A673 (cell line): ENCODE results near the gene ZNF821. TPM values are rescaled to one million over a fixed set of nuclear protein-coding genes. Genes with fewer than 3 reads are reported as not detected.
A peak's percentile ranks its signal among the peaks of the same experiment; 100 is the strongest.

Source experiments
- BruUV-seq: library from RNA; stranded (reverse); fragments of 400-500 nt; replicated peaks from 2 replicates; lab custom pipeline; 2021; lab: Mats Ljungman, UMichigan
- CTCF ChIA-PET: fragments of 300-600 bp; sonication (Branson Sonifier 250); formaldehyde crosslinking; loops from one replicate; lab custom pipeline; 2022; ENCODE audit warnings: antibody characterized with exemption; lab: Charles Lee
- POLR2A ChIA-PET: fragments of 300-600 bp; sonication (Branson Sonifier 250); formaldehyde crosslinking; loops from one replicate; lab custom pipeline; 2022; ENCODE audit warnings: antibody characterized with exemption; ENCODE audit not compliant: low non-redundant PET; lab: Charles Lee
- DNase-seq: peaks from one replicate; pipeline ENCODE4 v3.0.0-alpha.2; 2015; ENCODE audit warnings: low spot score
- H3K27ac ChIP-seq: fragments of 200-600 bp; sonication (generic); 2 replicates; pipeline ENCODE4 v1.5.1; 2016; ENCODE audit warnings: mixed run types, low read depth, mild to moderate bottlenecking, mixed read lengths, antibody characterized with exemption, low read length; ENCODE audit not compliant: poor library complexity, severe bottlenecking
- H3K27me3 ChIP-seq: fragments of 200-600 bp; sonication (generic); replicated peaks from 2 replicates; pipeline ENCODE4 v1.6.1; 2017; ENCODE audit warnings: mixed run types, low read depth, mild to moderate bottlenecking, mixed read lengths, antibody characterized with exemption, low read length; ENCODE audit not compliant: insufficient read depth, poor library complexity
- H3K36me3 ChIP-seq: fragments of 200-600 bp; sonication (generic); 2 replicates; pipeline ENCODE4 v1.6.1; 2016; ENCODE audit warnings: mixed run types, mild to moderate bottlenecking, mixed read lengths, antibody characterized with exemption, low read length; ENCODE audit not compliant: insufficient read depth, poor library complexity, severe bottlenecking
- H3K4me1 ChIP-seq: fragments of 200-600 bp; sonication (generic); 2 replicates; pipeline ENCODE4 v1.6.1; 2017; ENCODE audit warnings: mixed run types, mild to moderate bottlenecking, mixed read lengths, antibody characterized with exemption, low read length; ENCODE audit not compliant: insufficient read depth, poor library complexity, severe bottlenecking
- H3K4me3 ChIP-seq: fragments of 200-600 bp; sonication (generic); 2 replicates; pipeline ENCODE4 v1.5.1; 2016; ENCODE audit warnings: low read depth, mixed run types, mild to moderate bottlenecking, mixed read lengths, low read length; ENCODE audit not compliant: poor library complexity, severe bottlenecking
- H3K9me3 ChIP-seq: fragments of 200-600 bp; sonication (generic); 2 replicates; pipeline ENCODE4 v1.6.1; 2016; ENCODE audit warnings: mixed run types, low read depth, mild to moderate bottlenecking, mixed read lengths, antibody characterized with exemption, low read length; ENCODE audit not compliant: poor library complexity, severe bottlenecking
- EZH2 ChIP-seq: fragments of 200-600 bp; sonication (generic); IDR thresholded peaks from 2 replicates; pipeline ENCODE4 v1.6.1; 2017; ENCODE audit warnings: borderline replicate concordance, low read depth, mild to moderate bottlenecking, mixed read lengths, antibody characterized with exemption, low read length; ENCODE audit not compliant: poor library complexity, severe bottlenecking
- intact Hi-C: fragments of 100-400 bp; cut with micrococcal nuclease; formaldehyde crosslinking; loops from one replicate; pipeline ENCODE4 v1.10.0; 2022; ENCODE audit not compliant: unreplicated experiment
- total RNA-seq: library from RNA; stranded (reverse); gene quantifications from 2 replicates; pipeline ENCODE4 v1.2.3, GENCODE V29; 2021
- TF ChIP-seq, protein P1 (sequence below): fragments of 300-800, 200-600 bp; sonication (generic); conservative IDR thresholded peaks from 2 replicates; pipeline ENCODE4 v1.5.1; 2017; ENCODE audit warnings: low read depth, mild to moderate bottlenecking, antibody characterized with exemption, low read length, moderate library complexity, mixed read lengths

ZNF821 gene
- total RNA-seq, 1 experiment from 2014 or later: 11.1 TPM

DNA sequence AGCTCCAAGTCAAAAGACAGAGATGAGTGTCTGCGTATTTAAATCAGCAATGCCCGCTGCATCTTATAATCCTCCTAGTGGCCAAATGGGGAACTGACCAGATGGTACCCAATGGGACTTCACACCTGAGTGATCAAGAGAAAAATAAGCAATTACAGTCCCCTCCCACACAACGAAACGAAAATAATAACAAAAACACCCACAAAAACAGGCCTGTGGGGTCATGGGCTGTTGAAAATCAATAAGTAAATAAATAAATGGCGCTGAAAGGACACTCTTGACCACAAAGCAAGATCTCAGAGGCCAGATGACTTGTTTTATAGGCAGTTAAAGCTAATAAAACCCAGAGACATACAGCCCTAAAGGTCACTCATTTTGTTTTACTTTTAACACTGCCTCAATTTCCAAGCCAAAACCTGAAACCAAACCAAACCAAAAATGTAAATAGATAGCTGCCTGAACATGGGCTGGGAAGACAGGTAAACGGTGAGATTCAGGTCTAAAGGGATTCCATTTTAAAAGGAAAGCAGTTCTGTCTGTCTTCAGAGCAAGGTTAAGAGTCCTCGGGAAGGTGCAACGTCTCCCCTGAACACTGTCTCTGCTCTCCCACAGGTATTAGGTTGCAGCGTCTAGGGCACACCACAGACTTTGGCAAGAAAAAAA, 1.3 kb downstream of the ZNF821 start:
- POLR2A ChIA-PET: interaction anchor here (0.6 kb wide), 1 partner anchor 71 kb away, joined by 3 read pairs; no protein-coding TSS in a partner anchor
- TF ChIP-seq, protein P1, sequence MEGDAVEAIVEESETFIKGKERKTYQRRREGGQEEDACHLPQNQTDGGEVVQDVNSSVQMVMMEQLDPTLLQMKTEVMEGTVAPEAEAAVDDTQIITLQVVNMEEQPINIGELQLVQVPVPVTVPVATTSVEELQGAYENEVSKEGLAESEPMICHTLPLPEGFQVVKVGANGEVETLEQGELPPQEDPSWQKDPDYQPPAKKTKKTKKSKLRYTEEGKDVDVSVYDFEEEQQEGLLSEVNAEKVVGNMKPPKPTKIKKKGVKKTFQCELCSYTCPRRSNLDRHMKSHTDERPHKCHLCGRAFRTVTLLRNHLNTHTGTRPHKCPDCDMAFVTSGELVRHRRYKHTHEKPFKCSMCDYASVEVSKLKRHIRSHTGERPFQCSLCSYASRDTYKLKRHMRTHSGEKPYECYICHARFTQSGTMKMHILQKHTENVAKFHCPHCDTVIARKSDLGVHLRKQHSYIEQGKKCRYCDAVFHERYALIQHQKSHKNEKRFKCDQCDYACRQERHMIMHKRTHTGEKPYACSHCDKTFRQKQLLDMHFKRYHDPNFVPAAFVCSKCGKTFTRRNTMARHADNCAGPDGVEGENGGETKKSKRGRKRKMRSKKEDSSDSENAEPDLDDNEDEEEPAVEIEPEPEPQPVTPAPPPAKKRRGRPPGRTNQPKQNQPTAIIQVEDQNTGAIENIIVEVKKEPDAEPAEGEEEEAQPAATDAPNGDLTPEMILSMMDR: peak; percentile 86
- no peak for TF ChIP-seq EZH2
- intact Hi-C loops: no loop called here
- H3K4me1 ChIP-seq: peaks cover 7% of the 10 kb centered on the region
- H3K4me3 ChIP-seq: peak overlapping the region; percentile 99
- no peak overlapping the region for H3K27ac ChIP-seq
- CTCF ChIA-PET: interaction anchor here (0.5 to 1.5 kb wide), 6 partner anchors 10 to 79 kb away, joined by 3 to 6 read pairs (median 4); no protein-coding TSS in a partner anchor
- no peaks in the 10 kb centered on the region for H3K27me3 ChIP-seq
- H3K36me3 ChIP-seq: peaks cover 16% of the 10 kb centered on the region
- peak; percentile 86 for DNase-seq
- BruUV-seq: TSS peak; percentile 54
- H3K9me3 ChIP-seq: no peaks in the 10 kb centered on the region

DNA sequence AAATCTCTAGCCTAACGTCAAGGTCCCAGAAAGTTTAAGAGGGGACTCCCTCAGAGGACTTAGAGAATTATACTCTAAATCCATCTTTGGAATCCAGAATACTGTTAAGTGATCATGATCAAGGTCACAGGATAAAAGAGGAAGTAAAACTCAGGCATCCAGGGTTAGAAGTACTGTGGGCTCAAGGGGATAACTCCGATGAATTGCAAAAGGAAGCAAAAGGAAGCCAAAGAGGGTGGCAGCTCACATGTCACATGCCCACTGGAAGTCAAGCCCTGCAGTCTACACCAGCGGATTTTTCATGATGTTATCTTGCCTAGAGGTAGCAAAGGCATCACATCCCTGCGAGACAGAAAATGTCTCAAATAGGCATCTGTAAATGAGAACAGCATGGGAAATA, 3.8 kb downstream of the ZNF821 start:
- no peaks in the 10 kb centered on the region for H3K27me3 ChIP-seq
- H3K4me1 ChIP-seq: peaks cover 7% of the 10 kb centered on the region
- no peak for DNase-seq
- H3K4me3 ChIP-seq: no peak overlapping the region
- intact Hi-C loops: no loop called here
- H3K36me3 ChIP-seq: peaks cover 21% of the 10 kb centered on the region
- no peak overlapping the region for H3K27ac ChIP-seq
- BruUV-seq: no TSS peak
- ChIA-PET POLR2A (interaction anchor here (0.6 kb wide), 1 partner anchor 17 kb away, joined by 3 read pairs; no protein-coding TSS in a partner anchor), CTCF (no interaction called here)
- H3K9me3 ChIP-seq: no peaks in the 10 kb centered on the region
- TF ChIP-seq, protein P1: no peak
- TF ChIP-seq EZH2: no peak

DNA sequence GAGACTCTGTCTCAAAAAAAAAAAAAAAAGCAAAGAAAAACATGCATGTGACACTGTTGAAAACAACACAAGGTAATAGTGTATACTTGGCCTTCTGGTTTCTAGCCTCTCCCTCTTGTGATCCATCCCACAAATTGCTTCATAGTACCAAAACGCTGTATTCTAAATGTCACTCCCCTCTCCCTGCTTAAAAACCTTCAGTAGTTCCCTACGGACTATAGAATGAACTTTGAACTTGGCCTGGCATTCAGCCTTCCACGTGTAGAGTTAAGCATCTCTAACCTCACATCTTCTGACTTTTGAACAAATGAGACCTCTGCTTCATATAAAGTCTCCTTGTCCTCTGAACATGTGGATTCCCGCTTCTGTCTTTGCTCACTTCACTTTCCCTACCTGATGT, 5.1 kb downstream of the ZNF821 start:
- TF ChIP-seq, protein P1: no peak
- no peak for TF ChIP-seq EZH2
- H3K9me3 ChIP-seq: no peaks in the 10 kb centered on the region
- H3K27ac ChIP-seq: no peak overlapping the region
- no TSS peak for BruUV-seq
- H3K4me3 ChIP-seq: no peak overlapping the region
- H3K27me3 ChIP-seq: no peaks in the 10 kb centered on the region
- intact Hi-C loops: no loop called here
- peaks cover 21% of the 10 kb centered on the region for H3K36me3 ChIP-seq
- ChIA-PET POLR2A (no interaction called here), CTCF (no interaction called here)
- H3K4me1 ChIP-seq: peaks cover 7% of the 10 kb centered on the region
- no peak for DNase-seq
